Midbrain (tissue), 1 donor: ENCODE results near the gene APLNR.

ENCODE experiments used
- DNase-seq: peaks from one replicate; lab custom pipeline; 2025; lab: John Stamatoyannopoulos, UW

The APLNR gene

DNA sequence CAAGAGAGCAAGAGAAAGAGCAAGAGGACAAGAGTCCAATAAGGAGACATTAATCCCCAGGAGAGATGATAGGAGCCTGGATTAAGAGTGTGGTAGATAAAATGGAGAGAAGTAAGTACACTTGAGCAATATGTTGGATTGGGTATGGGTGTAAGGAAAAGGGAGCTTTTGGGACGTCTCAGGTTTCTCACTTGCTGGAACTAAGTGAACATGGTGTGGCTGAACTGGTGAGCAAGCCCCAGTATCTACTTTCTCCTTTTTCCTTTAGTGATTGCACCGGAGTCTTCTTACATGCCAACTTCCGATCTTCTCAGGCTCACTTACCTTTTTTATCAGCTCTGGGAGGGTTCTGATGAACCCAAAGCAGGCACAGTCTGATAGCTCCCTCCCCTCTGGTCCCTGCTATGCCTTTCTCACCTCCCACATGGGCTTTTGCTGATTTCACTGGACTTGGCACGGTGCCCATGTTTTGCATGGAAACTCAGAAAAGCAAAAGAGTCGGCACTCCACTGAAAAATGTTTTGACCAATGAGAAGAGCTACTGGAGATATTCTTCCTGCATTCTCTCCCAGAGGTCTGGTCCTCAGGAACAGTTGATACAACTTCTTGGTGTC lies 14.5 kb upstream of the APLNR start:
- no peak for DNase-seq

GRCh38 chr11:57251037-57251436 lies 14.0 kb upstream of the APLNR start:
- DNase-seq: no peak

- DNase-seq: peak; percentile 66
These were observed 12.6 kb upstream of the APLNR start for GRCh38 chr11:57249384-57250319.

DNA sequence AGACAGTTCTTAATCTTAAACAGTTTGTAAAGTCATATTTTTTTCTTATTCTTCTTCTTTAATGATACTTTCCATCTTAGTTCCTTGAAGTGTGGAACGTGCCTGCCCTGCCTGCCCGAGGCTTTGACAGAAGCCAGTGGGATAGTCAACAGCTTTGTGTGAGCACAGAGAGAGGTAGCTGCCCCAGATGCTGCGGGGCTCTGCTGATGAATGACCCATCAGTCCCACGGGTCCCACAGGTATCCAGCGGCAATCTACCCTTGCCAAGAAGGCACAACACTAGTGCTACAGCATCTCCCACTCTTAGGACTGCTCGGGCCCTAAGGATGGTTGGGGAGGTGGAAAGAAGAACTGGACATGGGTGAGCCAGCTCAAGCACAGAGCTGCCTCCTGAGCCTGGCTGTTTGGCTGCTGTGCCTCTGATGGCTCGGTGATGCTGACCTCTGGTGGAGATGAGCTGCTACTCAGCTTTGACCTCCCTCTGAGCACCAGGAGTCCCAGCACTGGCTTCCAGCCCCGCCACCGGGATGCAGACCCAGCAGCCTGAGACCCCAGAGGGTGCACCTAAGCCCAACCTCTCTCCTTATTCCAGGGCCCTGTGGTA lies 11.8 kb upstream of the APLNR start:
- DNase-seq: peak; percentile 40

- no peak for DNase-seq
These were observed 7.9 kb upstream of the APLNR start for GRCh38 chr11:57244911-57245310.

- DNase-seq: no peak
These were observed 4.4 kb upstream of the APLNR start for GRCh38 chr11:57241353-57241972.

GRCh38 chr11:57240757-57241156 lies 3.7 kb upstream of the APLNR start:
- DNase-seq: no peak

GRCh38 chr11:57240007-57240406 lies 3.0 kb upstream of the APLNR start:
- DNase-seq: peak; percentile 34

DNA sequence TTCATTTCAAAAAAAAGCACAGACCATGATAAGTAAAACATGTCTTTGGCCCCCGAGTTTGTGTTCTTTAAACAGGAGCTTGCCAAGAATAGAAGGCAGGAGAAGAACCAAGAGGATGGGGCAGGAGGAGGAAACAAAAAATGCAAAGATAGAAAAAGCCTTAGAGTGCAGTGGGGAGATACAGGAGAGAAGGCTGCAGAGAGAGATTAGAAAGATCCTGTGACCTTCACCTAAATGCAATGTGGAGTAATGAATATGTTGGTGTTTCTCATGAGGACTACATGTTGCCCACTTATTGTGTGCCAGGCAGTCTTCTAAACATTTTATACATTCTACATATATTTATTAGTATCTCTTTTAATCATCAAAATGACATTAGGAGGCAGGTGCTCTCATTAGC lies 2.3 kb upstream of the APLNR start:
- no peak for DNase-seq

DNA sequence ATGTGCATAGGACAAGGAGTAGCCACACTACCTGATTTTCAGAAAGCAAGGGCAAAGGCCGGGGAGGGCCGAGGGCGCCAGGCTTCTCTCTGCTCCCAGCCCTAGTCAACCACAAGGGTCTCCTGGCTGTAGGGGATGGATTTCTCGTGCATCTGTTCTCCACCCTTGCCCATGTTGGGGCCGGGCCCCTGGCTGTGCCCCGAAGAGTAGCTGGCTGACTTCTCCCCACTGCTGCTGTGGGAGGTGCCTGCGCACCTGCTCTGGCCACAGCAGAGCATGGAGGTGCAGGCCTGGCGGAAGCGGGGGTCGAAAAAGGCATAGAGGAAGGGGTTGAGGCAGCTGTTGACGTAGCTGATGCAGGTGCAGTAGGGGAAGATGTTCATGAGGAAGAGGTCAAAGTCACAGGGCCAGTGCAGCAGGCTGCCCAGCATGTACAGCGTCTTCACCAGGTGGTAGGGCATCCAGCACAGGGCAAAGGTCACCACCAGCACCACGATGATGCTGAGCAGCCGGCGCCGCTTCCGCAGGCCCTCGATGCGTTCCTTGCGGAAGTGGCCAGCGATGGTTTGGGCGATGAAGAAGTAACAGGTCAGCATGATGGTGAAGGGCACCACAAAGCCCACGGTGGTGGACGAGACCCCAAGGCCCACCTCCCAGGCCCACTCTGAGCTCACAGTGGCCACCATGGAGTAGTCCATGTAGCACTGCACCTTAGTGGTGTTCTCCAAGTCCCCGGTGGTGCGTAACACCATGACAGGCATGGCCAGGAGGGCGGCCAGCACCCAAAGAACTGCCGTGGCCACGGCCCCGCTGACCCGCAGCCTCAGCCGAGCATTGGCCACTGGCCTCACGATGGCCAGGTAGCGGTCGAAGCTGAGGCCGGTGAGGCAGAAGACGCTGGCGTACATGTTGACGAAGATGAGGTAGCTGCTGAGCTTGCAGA lies 1.0 kb downstream of the APLNR start:
- DNase-seq: no peak

- no peak for DNase-seq
These were observed 3.3 kb downstream of the APLNR start for GRCh38 chr11:57233702-57234101.

DNA sequence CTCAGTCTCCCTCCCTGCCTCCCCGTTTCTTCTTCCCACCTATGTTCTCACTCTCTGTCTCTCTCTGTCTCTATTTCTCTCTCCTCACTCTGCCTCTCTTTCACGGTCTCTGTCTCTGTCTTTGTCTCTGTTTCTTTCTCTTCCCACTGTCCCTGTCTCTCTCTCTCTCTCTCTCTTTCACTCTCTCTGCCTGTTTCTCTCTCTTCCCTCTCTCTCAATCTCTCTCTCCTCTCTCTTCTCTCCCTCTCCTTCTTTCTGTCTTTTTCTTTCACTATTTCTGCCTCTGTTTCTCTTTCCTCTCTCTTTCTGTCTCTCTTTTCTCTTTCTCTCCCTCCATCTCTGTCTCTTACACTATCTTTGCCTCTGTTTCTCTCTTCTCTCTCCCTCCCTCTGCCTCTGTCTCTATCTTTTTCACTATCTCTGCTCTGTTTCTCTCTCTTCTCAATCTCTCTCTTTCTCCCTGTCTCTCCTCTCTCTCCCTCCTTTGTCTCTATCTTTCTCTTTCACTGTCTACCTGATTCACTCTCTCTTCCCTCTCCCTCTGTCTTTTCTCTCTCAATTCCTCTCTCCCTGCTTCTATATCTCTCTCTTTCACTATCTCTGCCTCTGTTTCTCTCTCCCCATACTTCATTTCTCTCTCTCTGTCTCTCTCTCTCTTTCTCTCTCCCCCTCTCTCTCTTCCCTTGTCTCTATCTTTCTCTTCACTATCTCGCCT lies 5.4 kb downstream of the APLNR start:
- DNase-seq: no peak

GRCh38 chr11:57230791-57231538 lies 6.1 kb downstream of the APLNR start:
- peak; percentile 64 for DNase-seq

- DNase-seq: no peak
These were observed 6.7 kb downstream of the APLNR start for GRCh38 chr11:57230316-57230715.

- no peak for DNase-seq
These were observed 8.4 kb downstream of the APLNR start for GRCh38 chr11:57228600-57228999.

DNA sequence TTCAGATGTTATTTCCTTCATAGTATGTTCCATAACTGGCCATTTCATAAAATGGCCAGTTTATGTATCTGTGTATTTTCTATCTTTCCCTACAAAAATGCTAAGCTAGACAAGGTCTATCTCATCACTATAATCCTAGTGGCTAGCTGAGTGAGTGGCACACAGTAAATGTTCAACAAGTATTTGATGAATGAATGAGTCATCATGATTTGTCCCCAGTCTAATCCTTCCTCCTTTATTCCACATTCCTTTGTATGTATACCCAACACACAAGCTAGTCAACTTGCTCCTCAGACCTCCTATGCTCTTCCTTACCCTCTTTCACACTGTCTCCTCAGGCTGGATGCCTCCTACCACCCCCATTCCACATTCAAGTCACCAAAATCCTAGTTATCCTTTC lies 12.5 kb downstream of the APLNR start:
- DNase-seq: no peak

DNA sequence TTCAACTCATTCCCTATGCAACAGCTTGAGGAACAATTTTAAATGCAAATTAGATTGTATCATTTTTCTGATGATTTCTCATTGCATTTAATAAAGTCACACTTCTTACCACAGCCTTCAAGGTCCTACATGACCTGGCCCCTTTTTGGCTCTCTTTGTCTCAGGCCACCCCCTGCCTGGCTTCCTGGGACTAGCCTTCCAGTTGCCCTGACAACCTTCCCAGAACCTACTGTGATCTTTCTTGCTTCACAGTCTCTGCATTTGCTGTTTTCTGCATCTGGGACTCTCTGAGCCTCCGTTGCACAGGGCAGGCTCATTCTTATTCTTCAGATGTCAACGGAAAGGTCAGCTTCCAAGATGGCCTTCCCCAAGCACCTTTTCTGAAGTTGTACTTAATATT lies 12.9 kb downstream of the APLNR start:
- DNase-seq: peak; percentile 9

GRCh38 chr11:57223601-57224000 lies 13.4 kb downstream of the APLNR start:
- DNase-seq: no peak

GRCh38 chr11:57222239-57222638 lies 14.8 kb downstream of the APLNR start:
- no peak for DNase-seq

DNA sequence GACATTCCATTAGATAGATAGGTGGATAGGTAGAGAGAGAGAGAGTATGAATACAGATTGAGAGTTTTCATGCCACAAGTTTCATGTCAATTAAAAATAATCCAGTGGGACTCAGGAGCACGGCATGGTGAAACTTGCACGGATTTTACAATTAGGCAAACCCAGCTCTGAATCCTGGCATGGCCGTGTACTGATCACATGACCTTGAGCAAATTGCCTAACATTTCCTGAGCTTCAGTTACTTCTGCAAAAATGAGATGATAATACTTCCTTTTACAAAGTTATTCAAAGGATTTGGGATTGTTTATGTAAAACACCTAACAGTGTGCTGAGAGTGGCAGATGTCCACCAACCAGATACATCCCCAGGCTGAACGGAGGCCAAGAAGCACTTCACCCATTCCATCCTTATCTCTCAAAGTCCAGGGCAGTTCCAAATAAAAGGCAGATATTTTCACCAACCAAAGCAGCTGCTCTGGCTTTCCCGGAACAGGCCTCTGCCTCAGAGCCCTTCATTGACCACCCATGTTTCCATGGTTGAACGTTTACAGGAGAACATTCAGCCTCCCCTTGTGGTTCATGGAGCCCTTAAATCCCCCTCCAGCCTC lies 17.9 kb downstream of the APLNR start:
- no peak for DNase-seq
